GM12878 (cell line): ENCODE measurements around the gene APOA4. TPM values are rescaled to one million over a fixed set of nuclear protein-coding genes. Genes with fewer than 3 reads are reported as not detected.

Source experiments
- ATAC-seq: fragments of 200-7000 bp; cut with Tn5 transposase; 3 replicates; pipeline ENCODE4 v1.9.1; 2020; ENCODE audit warnings: mild to moderate bottlenecking, moderate library complexity
- BruUV-seq: library from RNA; stranded (reverse); fragments of 400-500 nt; replicated peaks from 2 replicates; lab custom pipeline; 2021; lab: Mats Ljungman, UMichigan
- CTCF ChIA-PET: fragments of 300-600 bp; sonication (Branson Sonifier 250); formaldehyde crosslinking; extraction: SDS; loops from one replicate; lab custom pipeline; 2021; ENCODE audit warnings: inconsistent platforms; lab: Yijun Ruan, JAX
- POLR2A ChIA-PET: fragments of 350-600 bp; formaldehyde crosslinking; extraction: SDS; loops from one replicate; lab custom pipeline; 2021; ENCODE audit warnings: inconsistent platforms; lab: Charles Lee
- RAD21 ChIA-PET: fragments of 300-600 bp; sonication (Branson Sonifier 250); formaldehyde crosslinking; loops from one replicate; lab custom pipeline; 2023; ENCODE audit warnings: antibody characterized with exemption; ENCODE audit not compliant: unreplicated experiment; lab: Charles Lee
- SMC1A ChIA-PET: fragments of 300-600 bp; sonication (Branson Sonifier 250); formaldehyde crosslinking; loops from one replicate; lab custom pipeline; 2023; ENCODE audit not compliant: unreplicated experiment, uncharacterized antibody; lab: Charles Lee
- DNase-seq: peaks from one replicate; pipeline ENCODE4 v3.0.0-alpha.2; 2011; ENCODE audit warnings: low read depth, low spot score
- FAIRE-seq: peaks from 3 replicates; lab custom pipeline; 2011; peaks lifted over from hg19 to GRCh38; lab: Jason Lieb, UNC
- H2AFZ ChIP-seq: 2 replicates; pipeline ENCODE4 v1.6.0; 2011; ENCODE audit warnings: low read depth, low read length, control low read depth; ENCODE audit not compliant: control insufficient read depth
- H3K27ac ChIP-seq: 2 replicates; pipeline ENCODE4 v1.5.1; 2011; ENCODE audit warnings: control low read depth; ENCODE audit not compliant: control insufficient read depth, insufficient read depth
- H3K27me3 ChIP-seq, 2 experiments: replicated peaks in 1 of 2; 2 replicates each; pipeline versions ENCODE4 v1.6.0 to v1.6.1; 2011; ENCODE audit warnings: low read length in 1 of 2; ENCODE audit not compliant: control insufficient read depth in 2 of 2, insufficient read depth in 2 of 2
- H3K36me3 ChIP-seq, 2 experiments: 2 replicates each; pipeline ENCODE4 v1.5.1; 2011; ENCODE audit warnings: low read length in 1 of 2; ENCODE audit not compliant: control insufficient read depth in 2 of 2, insufficient read depth in 2 of 2
- H3K4me1 ChIP-seq: 2 replicates; pipeline ENCODE4 v1.6.1; 2011; ENCODE audit warnings: mild to moderate bottlenecking, low read length, moderate library complexity, mixed read lengths; ENCODE audit not compliant: control insufficient read depth, insufficient read depth
- H3K4me2 ChIP-seq: 2 replicates; pipeline ENCODE4 v1.6.0; 2011; ENCODE audit warnings: control low read depth; ENCODE audit not compliant: control insufficient read depth, insufficient read depth
- H3K4me3 ChIP-seq: fragments of 200-600 bp; sonication (generic); 2 replicates; pipeline ENCODE4 v1.5.1; 2016
- H3K79me2 ChIP-seq: 2 replicates; pipeline ENCODE4 v1.6.0; 2011; ENCODE audit warnings: low read length; ENCODE audit not compliant: control insufficient read depth, insufficient read depth
- H3K9ac ChIP-seq: 2 replicates; pipeline ENCODE4 v1.8.0; 2011; ENCODE audit warnings: low read length, control low read depth, mixed read lengths; ENCODE audit not compliant: control insufficient read depth, insufficient read depth
- H3K9me3 ChIP-seq: replicated peaks from 3 replicates; pipeline ENCODE4 v1.5.1; 2011; ENCODE audit warnings: mild to moderate bottlenecking, low read length; ENCODE audit not compliant: control insufficient read depth, insufficient read depth
- H4K20me1 ChIP-seq: 2 replicates; pipeline ENCODE4 v1.6.0; 2011; ENCODE audit not compliant: control insufficient read depth, insufficient read depth
- E2F4 ChIP-seq: IDR thresholded peaks from 2 replicates; pipeline ENCODE4 v1.6.1; 2012; ENCODE audit warnings: low read depth, low read length, improper control_type of control experiment
- NRF1 ChIP-seq: conservative IDR thresholded peaks from 2 replicates; pipeline ENCODE4 v1.6.1; 2011; ENCODE audit warnings: mild to moderate bottlenecking, low read depth, low read length, improper control_type of control experiment
- PRDM15 ChIP-seq: fragments of 450-650 bp; formaldehyde crosslinking; IDR thresholded peaks from 2 replicates; pipeline ENCODE4 v1.4.0; 2020; ENCODE audit warnings: mild to moderate bottlenecking, moderate library complexity
- RUNX3 ChIP-seq: IDR thresholded peaks from 2 replicates; pipeline ENCODE4 v1.6.1; 2012; ENCODE audit warnings: low read length, inconsistent platforms
- SMARCA5 ChIP-seq: fragments of 450-650 bp; IDR thresholded peaks from 2 replicates; pipeline ENCODE4 v1.6.1; 2017; ENCODE audit warnings: mild to moderate bottlenecking
- STAT1 ChIP-seq: fragments of 450-650 bp; conservative IDR thresholded peaks from 2 replicates; pipeline ENCODE4 v1.6.1; 2014; ENCODE audit warnings: antibody characterized with exemption, mild to moderate bottlenecking
- STAT3 ChIP-seq: IDR thresholded peaks from 2 replicates; pipeline ENCODE4 v1.6.1; 2011; ENCODE audit warnings: low read depth, low read length, improper control_type of control experiment
- WGBS: methylation state at CpG from one replicate; pipeline ENCODE4 v1.1.6; 2016; ENCODE audit warnings: low lambda C conversion rate; ENCODE audit not compliant: insufficient replicate concordance, insufficient coverage; ENCODE audit errors: missing lambda C conversion rate; 5-methylcytosine and 5-hydroxymethylcytosine counted together
- in situ Hi-C: fragments of 300-500 bp; cut with MboI; formaldehyde crosslinking; loops from 9 replicates; pipeline ENCODE4 v1.14.3; 2018; ENCODE audit warnings: mixed read lengths
- intact Hi-C: fragments of 100-400 bp; cut with micrococcal nuclease; formaldehyde crosslinking; loops from one replicate; pipeline ENCODE4 v1.14.2; 2022; ENCODE audit not compliant: unreplicated experiment
- polyA plus RNA-seq, 11 experiments: library from polyadenylated mRNA; depleted of rRNA in 4 of 11; unstranded in 6 of 11; stranded (reverse) in 5 of 11; fragments of >200 nt; fragmentation: Nextera tagmentation in 4 of 11; fragmentation: Illumina TruSeq in 1 of 11; extraction: Ambion mirVana in 4 of 11; extraction: Trizol in 1 of 11; gene quantifications; 1 replicate in 1 of 11; 2 replicates in 10 of 11; pipeline versions ENCODE4 v1.2.1 to v1.2.3, GENCODE V29; 2011 to 2016; ENCODE audit warnings: inconsistent platforms in 2 of 11, missing spikeins in 2 of 11, low read depth in 1 of 11
- total RNA-seq, 4 experiments: library from RNA; depleted of rRNA in 3 of 4; stranded (reverse); fragments of >200 nt in 3 of 4; fragmentation: Illumina TruSeq in 1 of 4; extraction: Trizol in 1 of 4; gene quantifications; 2 replicates each; pipeline versions ENCODE4 v1.2.1 to v1.2.3, GENCODE V29; 2013 to 2021
- TF ChIP-seq, protein P1 (sequence below): IDR thresholded peaks from 2 replicates; pipeline ENCODE4 v1.6.1; 2011; ENCODE audit warnings: borderline replicate concordance, low read depth, mild to moderate bottlenecking, moderate library complexity, mixed read lengths, low read length; ENCODE audit not compliant: insufficient read depth; ENCODE audit errors: extremely low read length
- TF ChIP-seq, protein P2 (sequence below): IDR thresholded peaks from 2 replicates; pipeline ENCODE4 v1.6.1; 2011; ENCODE audit warnings: low read depth, mild to moderate bottlenecking, low read length, moderate library complexity, borderline replicate concordance; ENCODE audit errors: extremely low read depth
- TF ChIP-seq, protein P3 (sequence below): fragments of 150-350 bp; IDR thresholded peaks from 2 replicates; pipeline ENCODE4 v1.6.1; 2014; ENCODE audit warnings: mild to moderate bottlenecking, low read depth, low read length

APOA4 gene
- total and polyA plus RNA-seq, 10 of the 15 experiments (the other 5 are each of a cell fraction or from before 2014, with no cell fraction given), result not detected

DNA sequence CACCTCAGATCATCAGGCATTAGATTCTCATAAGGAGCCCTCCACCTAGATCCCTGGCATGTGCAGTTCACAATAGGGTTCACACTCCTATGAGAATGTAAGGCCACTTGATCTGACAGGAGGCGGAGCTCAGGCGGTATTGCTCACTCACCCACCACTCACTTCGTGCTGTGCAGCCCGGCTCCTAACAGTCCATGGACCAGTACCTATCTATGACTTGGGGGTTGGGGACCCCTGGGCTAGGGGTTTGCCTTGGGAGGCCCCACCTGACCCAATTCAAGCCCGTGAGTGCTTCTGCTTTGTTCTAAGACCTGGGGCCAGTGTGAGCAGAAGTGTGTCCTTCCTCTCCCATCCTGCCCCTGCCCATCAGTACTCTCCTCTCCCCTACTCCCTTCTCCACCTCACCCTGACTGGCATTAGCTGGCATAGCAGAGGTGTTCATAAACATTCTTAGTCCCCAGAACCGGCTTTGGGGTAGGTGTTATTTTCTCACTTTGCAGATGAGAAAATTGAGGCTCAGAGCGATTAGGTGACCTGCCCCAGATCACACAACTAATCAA, 8.8 kb upstream of the APOA4 start:
- H3K79me2 ChIP-seq, result no peaks in the 10 kb centered on the region
- 57% methylated on average over 6 of the region's 7 CpGs for WGBS
- ChIA-PET SMC1A (no interaction called here), POLR2A (no interaction called here), RAD21 (no interaction called here), CTCF (interaction anchor here (0.6 to 7.3 kb wide), 3 partner anchors 8 to 60 kb away, joined by 3 to 183 read pairs (median 3); partner anchors contain the start of genes APOA5, BUD13 and ZPR1)
- ATAC-seq, result no peak
- intact Hi-C loops (no loop called here), in situ Hi-C loops (no loop called here)
- no peak for FAIRE-seq
- H4K20me1 ChIP-seq, result no peaks in the 10 kb centered on the region
- no peak overlapping the region for H3K4me3 ChIP-seq
- no peak overlapping the region for H3K27ac ChIP-seq
- no peak overlapping the region for H3K9ac ChIP-seq
- H2AFZ ChIP-seq, result no peak overlapping the region
- no peaks in the 10 kb centered on the region for H3K9me3 ChIP-seq
- no peak for DNase-seq
- TF ChIP-seq STAT3 (no peak), NRF1 (no peak), E2F4 (no peak), SMARCA5 (no peak), STAT1 (no peak), RUNX3 (no peak), PRDM15 (CRISPR knock-in tag) (no peak)
- TF ChIP-seq, protein P1, sequence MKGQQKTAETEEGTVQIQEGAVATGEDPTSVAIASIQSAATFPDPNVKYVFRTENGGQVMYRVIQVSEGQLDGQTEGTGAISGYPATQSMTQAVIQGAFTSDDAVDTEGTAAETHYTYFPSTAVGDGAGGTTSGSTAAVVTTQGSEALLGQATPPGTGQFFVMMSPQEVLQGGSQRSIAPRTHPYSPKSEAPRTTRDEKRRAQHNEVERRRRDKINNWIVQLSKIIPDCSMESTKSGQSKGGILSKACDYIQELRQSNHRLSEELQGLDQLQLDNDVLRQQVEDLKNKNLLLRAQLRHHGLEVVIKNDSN, result no peak
- TF ChIP-seq, protein P2, sequence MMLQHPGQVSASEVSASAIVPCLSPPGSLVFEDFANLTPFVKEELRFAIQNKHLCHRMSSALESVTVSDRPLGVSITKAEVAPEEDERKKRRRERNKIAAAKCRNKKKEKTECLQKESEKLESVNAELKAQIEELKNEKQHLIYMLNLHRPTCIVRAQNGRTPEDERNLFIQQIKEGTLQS, result no peak
- TF ChIP-seq, protein P3, sequence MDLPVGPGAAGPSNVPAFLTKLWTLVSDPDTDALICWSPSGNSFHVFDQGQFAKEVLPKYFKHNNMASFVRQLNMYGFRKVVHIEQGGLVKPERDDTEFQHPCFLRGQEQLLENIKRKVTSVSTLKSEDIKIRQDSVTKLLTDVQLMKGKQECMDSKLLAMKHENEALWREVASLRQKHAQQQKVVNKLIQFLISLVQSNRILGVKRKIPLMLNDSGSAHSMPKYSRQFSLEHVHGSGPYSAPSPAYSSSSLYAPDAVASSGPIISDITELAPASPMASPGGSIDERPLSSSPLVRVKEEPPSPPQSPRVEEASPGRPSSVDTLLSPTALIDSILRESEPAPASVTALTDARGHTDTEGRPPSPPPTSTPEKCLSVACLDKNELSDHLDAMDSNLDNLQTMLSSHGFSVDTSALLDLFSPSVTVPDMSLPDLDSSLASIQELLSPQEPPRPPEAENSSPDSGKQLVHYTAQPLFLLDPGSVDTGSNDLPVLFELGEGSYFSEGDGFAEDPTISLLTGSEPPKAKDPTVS, result no peak
- no peaks in the 10 kb centered on the region for H3K36me3 ChIP-seq
- no peak overlapping the region for H3K4me2 ChIP-seq
- H3K27me3 ChIP-seq, result no peaks in the 10 kb centered on the region
- peaks cover 8% of the 10 kb centered on the region; the same call in 1 of the 2 replicates for H3K4me1 ChIP-seq
- BruUV-seq, result no TSS peak
